NCI-H2081 (cell line): ENCODE measurements around the gene ZMYND8.
"Not testable (repeated sequence)": the region's sequence is repeated elsewhere in the genome, so short reads cannot be mapped to it uniquely, and the experiment has no call there.

ENCODE experiments used
- DNase-seq, 2 experiments: peaks; one replicate each; lab custom pipeline; 2025; lab: John Stamatoyannopoulos, UW

Gene ZMYND8

GRCh38 chr20:47370850-47371782 is 14.6 kb upstream of the ZMYND8 start:
- DNase-seq: no peak

- no peak for DNase-seq
Observed at GRCh38 chr20:47370214-47370613, 13.7 kb upstream of the ZMYND8 start.

- no peak for DNase-seq
Observed at GRCh38 chr20:47368301-47368700, 11.8 kb upstream of the ZMYND8 start.

GRCh38 chr20:47366301-47366700 is 9.8 kb upstream of the ZMYND8 start:
- DNase-seq: not testable (repeated sequence)

GRCh38 chr20:47365023-47365764 is 8.7 kb upstream of the ZMYND8 start:
- no peak for DNase-seq

- no peak for DNase-seq
Observed at GRCh38 chr20:47362361-47363219, 6.1 kb upstream of the ZMYND8 start.

- DNase-seq: no peak
Observed at GRCh38 chr20:47361057-47361915, 4.8 kb upstream of the ZMYND8 start.

- peak; percentile 78 to 88 for DNase-seq
Observed at GRCh38 chr20:47360297-47361056, 4.0 kb upstream of the ZMYND8 start.

GRCh38 chr20:47359530-47360296 is 3.2 kb upstream of the ZMYND8 start:
- DNase-seq: peak in 1 of 2 experiments; percentile 43

GRCh38 chr20:47358672-47359529 is 2.4 kb upstream of the ZMYND8 start:
- DNase-seq: peak; percentile 34 to 74

- DNase-seq: no peak
Observed at GRCh38 chr20:47358039-47358671, 1.7 kb upstream of the ZMYND8 start.

- peak; percentile 65 to 74 for DNase-seq
Observed at GRCh38 chr20:47357296-47358038, 968 bp upstream of the ZMYND8 start.

GRCh38 chr20:47356220-47356525 is 326 bp downstream of the ZMYND8 start:
- DNase-seq: no peak

GRCh38 chr20:47355489-47356219 is 845 bp downstream of the ZMYND8 start:
- peak in 1 of 2 experiments; percentile 25 for DNase-seq

- no peak for DNase-seq
Observed at GRCh38 chr20:47354714-47355488, 1.6 kb downstream of the ZMYND8 start.

- no peak for DNase-seq
Observed at GRCh38 chr20:47354464-47354713, 2.1 kb downstream of the ZMYND8 start.
